SKM-1 treated with dmso at 0.1 percent for 144 hours (cell line): ENCODE measurements around the gene GRIN3B.

Source experiments
- DNase-seq: peaks from one replicate; lab custom pipeline; 2025; ENCODE audit not compliant: unreplicated experiment; lab: John Stamatoyannopoulos, UW

GRIN3B gene

DNA sequence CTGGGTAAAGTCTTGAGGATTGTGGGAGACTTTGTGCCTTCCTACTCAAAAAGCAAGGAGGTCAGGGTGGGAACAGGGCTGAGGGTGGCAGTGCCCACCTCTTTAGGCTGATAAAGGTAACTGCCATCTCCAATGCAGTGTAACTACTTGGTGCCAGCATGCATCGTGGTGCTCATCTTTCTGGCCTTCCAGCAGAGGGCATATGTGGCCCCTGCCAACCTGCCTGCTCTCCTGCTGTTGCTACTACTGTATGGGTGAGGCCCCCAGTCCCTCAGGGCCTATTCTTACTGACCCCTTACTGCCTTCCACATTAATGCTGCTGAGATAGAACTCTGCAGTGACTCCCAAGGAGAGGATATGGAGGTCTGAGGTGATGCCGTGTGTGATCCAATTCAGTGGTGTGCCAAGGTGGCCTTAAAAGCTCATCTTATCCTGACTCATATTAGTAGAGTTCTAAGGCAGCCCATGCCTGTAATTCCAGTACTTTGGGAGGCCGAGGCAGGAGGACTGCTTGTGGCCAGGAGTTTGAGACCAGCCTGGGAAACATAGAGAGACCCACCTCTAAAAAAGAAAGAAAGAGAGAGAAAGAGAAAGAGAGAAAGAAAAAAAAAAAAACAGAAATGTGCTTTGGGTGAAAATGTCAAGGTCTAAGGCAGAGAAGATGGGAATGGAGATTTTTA lies 57.1 kb downstream of the GRIN3B start:
- DNase-seq: no peak

GRCh38 chr19:1058112-1058511 lies 57.9 kb downstream of the GRIN3B start:
- no peak for DNase-seq
